AG09319 (cell line): ENCODE results near the gene TIMM50.

ENCODE experiments used
- DNase-seq: peaks from one replicate; pipeline ENCODE4 v3.0.0-alpha.2; 2010; ENCODE audit warnings: low read depth; ENCODE audit errors: extremely low read depth
- TF ChIP-seq, protein P1 (sequence below): IDR thresholded peaks from 2 replicates; pipeline ENCODE4 v1.5.1; 2011; ENCODE audit warnings: low read depth, mild to moderate bottlenecking, inconsistent platforms, low read length, moderate library complexity

The TIMM50 gene

DNA sequence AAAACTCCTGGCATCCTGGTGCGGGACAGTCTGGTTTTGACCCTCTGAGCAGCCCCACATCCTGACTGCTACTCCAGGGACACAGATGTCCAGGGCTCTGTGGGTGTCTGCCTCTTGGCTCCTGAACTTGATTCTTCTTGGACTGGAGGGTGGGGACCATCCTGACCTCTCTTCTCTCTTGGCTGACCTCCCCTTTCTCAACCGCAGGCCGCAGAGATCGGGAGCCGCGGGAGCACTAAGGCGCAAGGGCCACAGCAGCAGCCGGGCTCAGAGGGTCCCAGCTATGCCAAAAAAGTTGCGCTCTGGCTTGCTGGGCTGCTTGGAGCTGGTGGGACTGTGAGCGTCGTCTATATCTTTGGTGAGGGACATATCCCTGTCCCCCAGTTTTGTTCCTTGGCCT is 1.0 kb downstream of the TIMM50 start:
- TF ChIP-seq, protein P1, sequence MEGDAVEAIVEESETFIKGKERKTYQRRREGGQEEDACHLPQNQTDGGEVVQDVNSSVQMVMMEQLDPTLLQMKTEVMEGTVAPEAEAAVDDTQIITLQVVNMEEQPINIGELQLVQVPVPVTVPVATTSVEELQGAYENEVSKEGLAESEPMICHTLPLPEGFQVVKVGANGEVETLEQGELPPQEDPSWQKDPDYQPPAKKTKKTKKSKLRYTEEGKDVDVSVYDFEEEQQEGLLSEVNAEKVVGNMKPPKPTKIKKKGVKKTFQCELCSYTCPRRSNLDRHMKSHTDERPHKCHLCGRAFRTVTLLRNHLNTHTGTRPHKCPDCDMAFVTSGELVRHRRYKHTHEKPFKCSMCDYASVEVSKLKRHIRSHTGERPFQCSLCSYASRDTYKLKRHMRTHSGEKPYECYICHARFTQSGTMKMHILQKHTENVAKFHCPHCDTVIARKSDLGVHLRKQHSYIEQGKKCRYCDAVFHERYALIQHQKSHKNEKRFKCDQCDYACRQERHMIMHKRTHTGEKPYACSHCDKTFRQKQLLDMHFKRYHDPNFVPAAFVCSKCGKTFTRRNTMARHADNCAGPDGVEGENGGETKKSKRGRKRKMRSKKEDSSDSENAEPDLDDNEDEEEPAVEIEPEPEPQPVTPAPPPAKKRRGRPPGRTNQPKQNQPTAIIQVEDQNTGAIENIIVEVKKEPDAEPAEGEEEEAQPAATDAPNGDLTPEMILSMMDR, result no peak

DNA sequence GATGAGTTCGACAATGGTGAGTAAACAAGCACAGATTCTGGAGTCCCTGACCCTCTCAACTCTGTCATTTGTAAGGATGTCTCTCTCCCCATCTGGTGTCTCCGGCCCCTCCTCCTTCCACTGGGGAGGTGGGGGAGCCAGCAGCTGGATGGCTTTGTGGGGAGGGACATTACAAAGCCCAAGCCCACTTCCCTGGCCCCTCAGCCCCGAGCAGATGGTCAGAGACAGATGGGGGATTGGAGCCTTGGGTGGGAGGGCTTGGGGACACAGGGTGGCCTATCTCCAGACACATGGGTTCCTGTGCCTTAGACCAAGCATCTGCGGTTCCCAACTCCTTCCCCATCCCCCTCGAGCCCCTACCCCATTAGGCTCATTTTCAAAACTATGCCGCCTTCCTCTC is 2.5 kb downstream of the TIMM50 start:
- DNase-seq, result no peak
- TF ChIP-seq, protein P1, result no peak

More for the DNA sequence above, 1.0 kb downstream of the TIMM50 start:
- no peak for DNase-seq

- TF ChIP-seq, protein P1, result no peak
- no peak for DNase-seq
Measured at GRCh38 chr19:39489756-39490155, 9.1 kb downstream of the TIMM50 start.

- no peak for DNase-seq
- TF ChIP-seq, protein P1, result no peak
Measured at GRCh38 chr19:39492225-39492624, 11.6 kb downstream of the TIMM50 start.

GRCh38 chr19:39492788-39493187 is 12.2 kb downstream of the TIMM50 start:
- DNase-seq, result no peak
- TF ChIP-seq, protein P1, result no peak

DNA sequence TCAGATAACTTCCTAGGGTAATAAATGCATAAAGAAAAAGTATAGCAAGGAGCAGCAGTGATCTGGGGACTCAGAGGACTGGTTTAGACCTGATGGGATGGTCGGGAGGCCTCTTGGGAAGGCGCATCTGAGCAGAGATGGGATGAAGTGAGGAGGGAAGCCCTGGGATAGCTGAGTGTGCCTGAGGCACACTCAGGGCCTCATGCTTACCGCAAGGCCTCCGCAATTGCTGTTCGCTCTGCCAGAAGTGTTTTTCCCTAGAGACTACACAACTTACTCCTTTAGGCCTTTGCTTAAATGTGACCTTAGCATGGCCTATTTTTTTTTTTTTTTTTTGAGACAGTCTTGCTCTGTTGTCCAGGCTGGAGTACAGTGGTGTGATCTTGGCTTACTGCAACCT is 14.0 kb downstream of the TIMM50 start:
- TF ChIP-seq, protein P1, result no peak
- no peak for DNase-seq

DNA sequence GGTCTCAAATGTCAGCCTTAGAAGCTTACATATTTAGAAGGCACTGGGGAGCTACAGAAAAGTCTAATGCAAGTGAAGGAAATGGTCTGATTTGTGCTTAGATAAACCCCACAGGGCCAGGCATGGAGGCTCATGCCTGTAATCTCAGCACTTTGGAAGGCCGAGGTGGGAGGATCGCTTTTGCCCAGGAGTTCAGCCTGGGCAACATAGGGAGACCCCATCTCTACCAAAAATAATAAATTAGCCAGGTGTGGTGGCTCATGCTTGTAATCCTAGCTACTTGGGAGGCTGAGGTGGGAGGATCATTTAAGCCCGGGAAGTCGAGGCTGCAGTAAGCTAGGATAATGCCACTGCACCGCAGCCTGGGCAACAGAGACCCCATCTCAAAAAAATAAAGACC is 15.4 kb downstream of the TIMM50 start:
- no peak for DNase-seq
- TF ChIP-seq, protein P1, result no peak
